ENCODE results near the gene ETHE1. TPM values are rescaled to one million over a fixed set of nuclear protein-coding genes. Genes with fewer than 3 reads are reported as not detected.
A peak's percentile ranks its signal among the peaks of the same experiment; 100 is the strongest.

ETHE1 gene
- total RNA-seq, 1 donor from 2014 or later = 183 TPM

DNA sequence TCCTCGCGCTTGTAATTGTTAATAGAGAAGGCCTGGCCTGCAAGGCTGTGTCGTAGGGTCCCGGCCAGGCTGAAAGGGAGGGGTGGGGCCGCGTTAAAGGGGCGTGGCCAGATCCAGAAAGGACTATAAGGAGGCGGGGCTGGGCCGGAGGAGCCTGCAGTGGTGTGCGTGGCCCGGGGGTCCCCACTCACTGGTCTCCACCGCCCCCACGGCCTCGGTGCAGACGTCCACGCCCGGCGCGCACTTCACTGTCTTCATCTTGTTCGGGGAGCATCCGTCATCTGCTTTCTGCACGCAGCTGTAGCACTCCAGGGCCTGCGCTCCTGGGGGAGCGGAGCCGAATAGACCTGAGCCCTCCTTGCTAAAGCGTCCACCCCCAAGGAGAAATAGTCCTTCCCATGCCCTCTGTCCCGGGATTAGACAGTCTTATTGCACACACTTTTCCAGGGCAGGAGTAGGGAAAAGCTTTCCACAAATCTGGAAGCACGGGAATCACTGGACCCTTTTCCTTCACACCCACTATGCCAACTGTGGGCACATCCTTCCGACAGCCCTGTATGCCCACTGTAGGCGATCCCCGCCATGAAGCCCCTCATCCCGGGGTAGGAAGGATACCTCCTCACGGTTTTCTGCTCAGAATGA lies 62.7 kb downstream of the ETHE1 start:
- TF ChIP-seq, protein P1, sequence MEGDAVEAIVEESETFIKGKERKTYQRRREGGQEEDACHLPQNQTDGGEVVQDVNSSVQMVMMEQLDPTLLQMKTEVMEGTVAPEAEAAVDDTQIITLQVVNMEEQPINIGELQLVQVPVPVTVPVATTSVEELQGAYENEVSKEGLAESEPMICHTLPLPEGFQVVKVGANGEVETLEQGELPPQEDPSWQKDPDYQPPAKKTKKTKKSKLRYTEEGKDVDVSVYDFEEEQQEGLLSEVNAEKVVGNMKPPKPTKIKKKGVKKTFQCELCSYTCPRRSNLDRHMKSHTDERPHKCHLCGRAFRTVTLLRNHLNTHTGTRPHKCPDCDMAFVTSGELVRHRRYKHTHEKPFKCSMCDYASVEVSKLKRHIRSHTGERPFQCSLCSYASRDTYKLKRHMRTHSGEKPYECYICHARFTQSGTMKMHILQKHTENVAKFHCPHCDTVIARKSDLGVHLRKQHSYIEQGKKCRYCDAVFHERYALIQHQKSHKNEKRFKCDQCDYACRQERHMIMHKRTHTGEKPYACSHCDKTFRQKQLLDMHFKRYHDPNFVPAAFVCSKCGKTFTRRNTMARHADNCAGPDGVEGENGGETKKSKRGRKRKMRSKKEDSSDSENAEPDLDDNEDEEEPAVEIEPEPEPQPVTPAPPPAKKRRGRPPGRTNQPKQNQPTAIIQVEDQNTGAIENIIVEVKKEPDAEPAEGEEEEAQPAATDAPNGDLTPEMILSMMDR (IDR thresholded peaks at IDR 0.05; ENCODE audit: insufficient read depth, low read length, severe bottlenecking) = no peak
- Histone ChIP-seq H3K4me3 (ENCODE audit: low read depth, low read length) (peak overlapping the region; percentile 64), H3K27me3 (ENCODE audit: control insufficient read depth, insufficient read depth, low read length) (no peaks in the 10 kb centered on the region), H3K36me3 (ENCODE audit: control insufficient read depth, insufficient read depth, low read length) (peaks cover 4% of the 10 kb centered on the region)
- DNase-seq (ENCODE audit: low read depth) (no peak), FAIRE-seq (no peak)

DNA sequence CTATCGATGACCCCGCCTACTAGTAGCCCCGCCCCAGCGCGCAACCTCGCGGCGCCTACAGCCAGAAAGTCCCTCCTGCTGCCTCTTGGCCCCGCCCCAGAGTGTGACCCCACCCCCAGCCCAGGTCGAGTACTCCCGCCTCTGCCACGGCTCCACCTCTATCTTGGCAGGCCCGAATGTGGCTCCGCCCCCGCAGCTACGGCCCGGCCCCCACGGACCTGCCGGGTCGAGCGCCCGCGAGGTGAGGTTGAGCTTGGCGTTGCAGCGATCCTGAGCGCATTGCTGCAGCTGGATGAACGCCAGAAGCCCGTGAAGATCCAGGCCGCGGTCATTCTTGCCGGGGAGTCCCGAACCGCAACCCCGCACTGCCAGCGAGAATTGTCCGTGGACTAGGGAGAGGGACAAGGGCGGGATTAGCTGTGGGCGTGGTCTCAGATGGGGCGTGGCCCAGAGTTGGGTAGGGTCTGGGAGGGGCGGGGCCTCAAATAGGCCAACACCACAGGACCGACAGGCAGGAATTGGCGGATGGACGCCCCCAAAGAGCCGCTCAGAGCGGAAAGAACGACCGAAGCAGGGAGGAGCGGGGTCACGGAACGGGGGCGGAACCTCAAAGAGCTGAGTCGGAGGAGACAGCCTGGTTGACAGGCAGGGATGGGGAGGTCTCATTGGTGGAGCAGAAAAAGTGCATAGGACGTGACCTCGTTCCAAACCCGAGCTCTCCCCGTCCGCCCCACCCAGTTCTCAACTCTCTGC lies 63.4 kb downstream of the ETHE1 start:
- H3K36me3 ChIP-seq (ENCODE audit: control insufficient read depth, insufficient read depth, low read length) = peaks cover 4% of the 10 kb centered on the region
- H3K27me3 ChIP-seq (ENCODE audit: control insufficient read depth, insufficient read depth, low read length) = no peaks in the 10 kb centered on the region
- FAIRE-seq = no peak
- peak; percentile 85 for DNase-seq (ENCODE audit: low read depth)
- TF ChIP-seq, protein P1 (IDR thresholded peaks at IDR 0.05; ENCODE audit: insufficient read depth, low read length, severe bottlenecking) = no peak
- H3K4me3 ChIP-seq (ENCODE audit: low read depth, low read length) = peak overlapping the region; percentile 64

GRCh38 chr19:43462785-43463380 lies 64.1 kb downstream of the ETHE1 start:
- no peak for FAIRE-seq
- DNase-seq (ENCODE audit: low read depth) = no peak

GRCh38 chr19:43462383-43462782 lies 64.6 kb downstream of the ETHE1 start:
- no peak overlapping the region for H3K4me3 ChIP-seq (ENCODE audit: low read depth, low read length)

More at GRCh38 chr19:43462785-43463380, 64.1 kb downstream of the ETHE1 start:
- Histone ChIP-seq H3K4me3 (ENCODE audit: low read depth, low read length) (peak overlapping the region; percentile 31), H3K27me3 (ENCODE audit: control insufficient read depth, insufficient read depth, low read length) (no peaks in the 10 kb centered on the region), H3K36me3 (ENCODE audit: control insufficient read depth, insufficient read depth, low read length) (peaks cover 4% of the 10 kb centered on the region)
- TF ChIP-seq, protein P1 (IDR thresholded peaks at IDR 0.05; ENCODE audit: insufficient read depth, low read length, severe bottlenecking) = no peak

DNA sequence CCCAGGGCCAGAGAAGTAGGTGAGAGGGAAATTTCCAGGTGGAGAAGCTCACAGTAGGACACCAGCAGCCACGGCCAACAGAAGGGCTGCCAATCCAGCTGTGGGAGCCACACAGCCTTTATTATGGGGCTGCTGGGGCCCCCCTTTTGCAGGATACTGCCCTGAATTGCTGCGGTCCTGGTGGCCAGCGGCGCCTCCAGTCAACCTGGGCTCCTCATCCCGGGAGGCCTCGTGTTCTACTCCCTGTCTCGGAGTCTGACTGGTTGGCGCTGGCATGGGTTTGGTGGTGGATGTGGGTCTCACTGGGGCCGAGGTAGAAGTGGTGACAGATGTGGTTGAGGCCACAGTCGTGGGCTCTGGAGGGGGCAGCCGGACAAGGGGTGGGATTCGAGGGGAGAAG lies 65.7 kb downstream of the ETHE1 start:
- DNase-seq (ENCODE audit: low read depth) = no peak
- no peaks in the 10 kb centered on the region for H3K27me3 ChIP-seq (ENCODE audit: control insufficient read depth, insufficient read depth, low read length)
- H3K36me3 ChIP-seq (ENCODE audit: control insufficient read depth, insufficient read depth, low read length) = peaks cover 4% of the 10 kb centered on the region
- no peak for FAIRE-seq
- TF ChIP-seq, protein P1 (IDR thresholded peaks at IDR 0.05; ENCODE audit: insufficient read depth, low read length, severe bottlenecking) = no peak
- no peak overlapping the region for H3K4me3 ChIP-seq (ENCODE audit: low read depth, low read length)

More at GRCh38 chr19:43462383-43462782, 64.6 kb downstream of the ETHE1 start:
- no peaks in the 10 kb centered on the region for H3K27me3 ChIP-seq (ENCODE audit: control insufficient read depth, insufficient read depth, low read length)
- DNase-seq (ENCODE audit: low read depth) = no peak
- peaks cover 4% of the 10 kb centered on the region for H3K36me3 ChIP-seq (ENCODE audit: control insufficient read depth, insufficient read depth, low read length)
- FAIRE-seq = no peak
- TF ChIP-seq, protein P1 (IDR thresholded peaks at IDR 0.05; ENCODE audit: insufficient read depth, low read length, severe bottlenecking) = no peak

Data from bronchial epithelial cell (primary cell).